NCI-H526 (cell line): ENCODE results near the gene COL15A1.

ENCODE experiments used
- DNase-seq, 2 experiments: peaks; one replicate each; lab custom pipeline; 2025; lab: John Stamatoyannopoulos, UW

Gene COL15A1

DNA sequence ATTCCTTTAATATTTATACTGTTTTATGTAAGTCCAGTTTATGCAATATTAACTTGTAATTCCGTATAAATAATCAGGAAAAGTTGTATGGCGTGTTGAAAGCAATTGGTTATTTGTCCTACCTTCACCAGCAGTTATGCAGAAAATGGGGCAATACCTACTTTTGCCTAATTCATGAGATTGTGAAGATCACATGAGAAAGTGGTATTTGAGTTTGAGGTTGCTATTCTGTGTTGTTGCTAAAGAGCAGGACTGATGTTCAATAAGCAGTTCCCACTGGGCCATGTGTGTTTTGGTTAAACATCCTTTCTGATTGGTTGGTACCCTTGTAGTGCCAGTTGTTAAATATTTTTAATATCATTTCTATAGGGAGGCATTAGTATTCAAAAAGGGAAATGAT lies 164.4 kb downstream of the COL15A1 start:
- no peak for DNase-seq

DNA sequence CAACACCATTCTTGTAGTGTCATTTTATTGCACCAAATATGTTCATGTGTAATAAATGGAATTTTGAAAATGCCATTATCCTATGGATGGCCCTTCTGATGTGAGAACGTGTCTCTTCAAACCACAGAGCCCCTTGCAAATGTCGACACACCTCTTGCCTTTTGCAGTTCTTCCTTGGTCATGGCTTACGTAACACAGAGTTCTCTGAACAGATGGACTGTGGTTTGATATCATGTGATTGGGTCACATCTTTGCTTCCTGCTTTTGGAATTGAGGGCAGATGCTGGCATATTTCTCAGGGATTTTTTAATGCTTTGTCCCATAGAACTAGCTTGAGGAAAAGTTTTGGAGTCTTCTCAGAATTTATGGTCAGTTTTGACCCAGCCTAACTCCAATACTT lies 165.8 kb downstream of the COL15A1 start:
- no peak for DNase-seq

GRCh38 chr9:99112750-99113413 lies 169.2 kb downstream of the COL15A1 start:
- DNase-seq: no peak

DNA sequence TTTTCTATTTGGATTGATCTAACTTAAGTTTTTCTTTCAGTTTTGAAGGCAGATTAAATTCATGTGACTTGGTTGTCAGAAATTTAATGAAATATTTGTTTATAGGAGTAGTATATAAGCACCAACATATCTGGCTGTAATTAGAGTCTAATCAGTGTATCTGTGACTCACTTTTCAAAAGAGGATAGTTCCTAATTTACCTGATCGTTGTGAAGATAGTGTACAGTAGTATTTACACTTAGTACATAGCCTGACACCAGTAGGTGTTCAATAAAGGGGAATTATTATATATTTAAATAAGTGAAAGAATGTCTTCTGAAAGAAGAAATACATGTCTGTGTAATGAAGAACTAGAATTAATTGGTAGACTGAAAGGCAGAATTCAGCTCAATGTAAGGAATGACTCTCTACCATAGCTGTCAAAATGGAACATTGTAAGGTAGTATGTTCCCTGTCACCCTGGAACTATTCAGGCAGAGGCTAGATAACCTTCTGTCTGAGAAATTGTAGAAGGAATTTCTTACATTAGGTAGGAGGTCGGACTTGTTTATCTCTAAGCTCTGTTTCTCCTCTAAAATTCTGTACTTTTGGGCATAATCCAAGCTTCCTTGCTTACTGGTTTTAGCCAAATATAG lies 169.8 kb downstream of the COL15A1 start:
- no peak for DNase-seq

- no peak for DNase-seq
These were observed 170.3 kb downstream of the COL15A1 start for GRCh38 chr9:99114049-99114440.

GRCh38 chr9:99114846-99115500 lies 171.3 kb downstream of the COL15A1 start:
- DNase-seq: no peak

DNA sequence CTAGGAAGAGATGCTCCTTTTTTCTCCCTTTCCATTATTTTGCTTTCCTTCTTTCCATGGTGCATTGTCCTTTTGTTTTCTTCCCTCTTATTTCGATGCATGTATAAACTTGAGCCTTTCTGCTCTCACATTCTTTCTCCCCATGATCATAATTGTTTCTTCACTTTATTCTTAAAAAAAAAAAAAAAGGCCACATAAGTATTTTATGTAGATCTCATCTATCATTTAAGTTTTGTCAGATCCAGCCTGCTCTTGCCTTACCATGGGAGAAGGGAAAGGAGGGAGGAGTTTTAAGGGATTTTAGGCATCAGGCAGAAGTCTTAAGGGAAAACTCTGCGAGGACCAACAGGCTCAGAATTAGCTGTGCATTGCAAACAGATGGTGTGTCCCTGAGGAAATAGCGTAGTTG lies 172.3 kb downstream of the COL15A1 start:
- DNase-seq: no peak

DNA sequence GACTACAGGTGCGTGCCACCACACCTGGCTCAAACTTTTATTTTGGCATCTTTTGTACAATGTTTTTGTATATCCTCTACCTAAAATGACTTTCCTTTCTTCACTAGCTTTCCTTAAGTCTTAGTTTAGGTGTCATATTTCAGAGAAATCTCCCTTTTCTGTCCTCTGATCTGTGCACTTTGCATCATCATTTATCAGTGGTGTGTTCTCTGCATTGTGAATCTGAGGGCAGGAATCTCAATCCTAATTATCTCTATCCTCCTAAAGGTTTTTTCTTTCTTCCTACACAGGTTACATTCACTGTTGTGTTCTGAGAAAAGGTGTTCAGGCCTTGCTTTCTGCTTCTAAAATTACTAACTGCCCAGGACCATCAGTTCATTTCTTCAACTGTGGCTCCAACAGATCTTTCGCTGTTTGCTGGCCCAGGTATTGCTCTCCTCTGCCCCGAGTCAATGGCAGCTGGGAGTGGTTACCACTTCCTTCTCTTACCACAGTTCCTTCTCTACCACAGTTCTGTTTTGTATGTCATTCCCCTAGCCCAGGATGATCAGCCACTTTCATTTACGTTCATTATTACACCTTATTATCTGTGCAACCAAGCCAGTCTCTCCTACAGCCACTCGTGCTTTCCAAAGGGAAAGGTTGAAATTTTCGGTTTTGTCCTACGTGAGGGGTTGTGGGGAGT lies 175.2 kb downstream of the COL15A1 start:
- DNase-seq: no peak

- no peak for DNase-seq
These were observed 176.4 kb downstream of the COL15A1 start for GRCh38 chr9:99119976-99120655.
